ENCODE measurements around the gene TMED10. TPM values are rescaled to one million over a fixed set of nuclear protein-coding genes. Genes with fewer than 3 reads are reported as not detected.

TMED10 gene
- total and polyA plus RNA-seq, 2 of the 13 experiments (the other 11 are each of a cell fraction or from before 2014, with no cell fraction given), result 311 to 377 TPM

- ChIA-PET CTCF (ENCODE audit: low intra/inter-chr PET ratio, low total read pairs) (no interaction called here), POLR2A (no interaction called here)
- Histone ChIP-seq H3K27me3 (ENCODE audit: control insufficient read depth in 1 of 2, insufficient read depth in 2 of 2, low read length in 2 of 2) (peaks cover 0 to 13% of the 10 kb centered on the region in 2 experiments; a peak in 3 of 5 replicates), H3K36me3 (replicated peaks in 1 of 2; ENCODE audit: control insufficient read depth in 1 of 2, insufficient read depth in 2 of 2, low read length in 2 of 2) (no peaks in the 10 kb centered on the region), H4K20me1 (ENCODE audit: insufficient read depth, low read length) (no peaks in the 10 kb centered on the region), H3K79me2 (ENCODE audit: insufficient read depth, low read length) (no peaks in the 10 kb centered on the region), H3K4me3 (replicated peaks in 1 of 3; ENCODE audit: insufficient read depth in 1 of 3, low read depth in 2 of 3, low read length in 3 of 3) (no peak overlapping the region), H3K9me3 (ENCODE audit: low read length) (no peaks in the 10 kb centered on the region), H2AFZ (ENCODE audit: low read length) (no peak overlapping the region), H3K9ac (ENCODE audit: insufficient read depth, low read depth, low read length) (no peak overlapping the region), H3K4me2 (ENCODE audit: low read depth, low read length) (no peak overlapping the region), H3K27ac (ENCODE audit: extremely low read length, insufficient read depth, low read length) (no peak overlapping the region), H3K4me1 (ENCODE audit: insufficient read depth, low read length) (peaks cover 22% of the 10 kb centered on the region)
- no peak for TF ChIP-seq KDM5A (IDR thresholded peaks at IDR 0.05; ENCODE audit: borderline replicate concordance, low read length)
- TF ChIP-seq BCLAF1 (IDR thresholded peaks at IDR 0.05), result no peak
- no peak for TF ChIP-seq TIGD3 (CRISPR knock-in tag; IDR thresholded peaks at IDR 0.05; ENCODE audit: borderline replicate concordance)
- DNase-seq (ENCODE audit: low spot score) (no peak), ATAC-seq (no peak), FAIRE-seq (no peak)
- in situ Hi-C loops (cut with HindIII; ENCODE audit: extremely low pct_ligation_motif_present, low pct_unique_long_range_greater_than_20kb), result no loop called here
- WGBS (ENCODE audit: low lambda C conversion rate), result 55% methylated on average over 4 of the region's 4 CpGs
- BruUV-seq (replicated peaks), result no TSS peak
- intact Hi-C loops (cut with micrococcal nuclease; ENCODE audit: unreplicated experiment), result no loop called here
Observed at GRCh38 chr14:75188086-75188485, 11.7 kb upstream of the TMED10 start.

GRCh38 chr14:75186953-75187352 is 10.5 kb upstream of the TMED10 start:
- POLR2A ChIA-PET, result no interaction called here
- Histone ChIP-seq H3K9me3 (ENCODE audit: low read length) (no peaks in the 10 kb centered on the region), H3K27me3 (ENCODE audit: control insufficient read depth in 1 of 2, insufficient read depth in 2 of 2, low read length in 2 of 2) (peaks cover 0 to 10% of the 10 kb centered on the region in 2 experiments; a peak in 3 of 5 replicates), H3K27ac (ENCODE audit: extremely low read length, insufficient read depth, low read length) (no peak overlapping the region), H3K4me3 (replicated peaks in 1 of 3; ENCODE audit: insufficient read depth in 1 of 3, low read depth in 2 of 3, low read length in 3 of 3) (no peak overlapping the region), H3K4me2 (ENCODE audit: low read depth, low read length) (no peak overlapping the region), H3K79me2 (ENCODE audit: insufficient read depth, low read length) (no peaks in the 10 kb centered on the region), H3K36me3 (replicated peaks in 1 of 2; ENCODE audit: control insufficient read depth in 1 of 2, insufficient read depth in 2 of 2, low read length in 2 of 2) (no peaks in the 10 kb centered on the region), H2AFZ (ENCODE audit: low read length) (no peak overlapping the region), H4K20me1 (ENCODE audit: insufficient read depth, low read length) (no peaks in the 10 kb centered on the region), H3K9ac (ENCODE audit: insufficient read depth, low read depth, low read length) (no peak overlapping the region), H3K4me1 (ENCODE audit: insufficient read depth, low read length) (peaks cover 34% of the 10 kb centered on the region)
- intact Hi-C loops (cut with micrococcal nuclease; ENCODE audit: unreplicated experiment), result no loop called here
- CTCF ChIA-PET (ENCODE audit: low intra/inter-chr PET ratio, low total read pairs), result no interaction called here
- 0% methylated on average over 2 of the region's 2 CpGs for WGBS (ENCODE audit: low lambda C conversion rate)
- no TSS peak for BruUV-seq (replicated peaks)
- DNase-seq (ENCODE audit: low spot score), result no peak
- in situ Hi-C loops (cut with HindIII; ENCODE audit: extremely low pct_ligation_motif_present, low pct_unique_long_range_greater_than_20kb), result no loop called here
- FAIRE-seq, result no peak
- ATAC-seq, result no peak
- TF ChIP-seq ZHX1 (CRISPR knock-in tag; IDR thresholded peaks at IDR 0.05; ENCODE audit: low read depth) (no peak), ZNF276 (CRISPR knock-in tag; IDR thresholded peaks at IDR 0.05; ENCODE audit: low read depth) (no peak), LBX2 (CRISPR knock-in tag; IDR thresholded peaks at IDR 0.05; ENCODE audit: borderline replicate concordance) (no peak), ZNF282 (IDR thresholded peaks at IDR 0.05; ENCODE audit: partially characterized antibody) (no peak), ZNF329 (CRISPR knock-in tag; IDR thresholded peaks at IDR 0.05; ENCODE audit: low read depth) (peak; percentile 75; the same call in 1 of the 2 replicates)
